Measurements from ENCODE around the gene TRIM65.
A peak's percentile ranks its signal among the peaks of the same experiment; 100 is the strongest.
"Not testable (repeated sequence)": the region's sequence is repeated elsewhere in the genome, so short reads cannot be mapped to it uniquely, and the experiment has no call there.

The TRIM65 gene

GRCh38 chr17:75874323-75875181 is 22.2 kb downstream of the TRIM65 start:
- no peak for DNase-seq

- no peak for DNase-seq
These were observed 23.0 kb downstream of the TRIM65 start for GRCh38 chr17:75873587-75874322.

- DNase-seq, result peak; percentile 86
These were observed 24.1 kb downstream of the TRIM65 start for GRCh38 chr17:75872434-75873351.

GRCh38 chr17:75870228-75870627 is 26.5 kb downstream of the TRIM65 start:
- not testable (repeated sequence) for DNase-seq

GRCh38 chr17:75869282-75870141 is 27.2 kb downstream of the TRIM65 start:
- DNase-seq, result no peak

GRCh38 chr17:75868730-75869281 is 27.9 kb downstream of the TRIM65 start:
- not testable (repeated sequence) for DNase-seq

GRCh38 chr17:75865404-75866188 is 31.2 kb downstream of the TRIM65 start:
- DNase-seq, result not testable (repeated sequence)

GRCh38 chr17:75864887-75865286 is 31.9 kb downstream of the TRIM65 start:
- DNase-seq, result not testable (repeated sequence)

- peak; percentile 74 for DNase-seq
These were observed 32.3 kb downstream of the TRIM65 start for GRCh38 chr17:75864448-75864871.

- DNase-seq, result no peak
These were observed 34.8 kb downstream of the TRIM65 start for GRCh38 chr17:75861927-75862317.

GRCh38 chr17:75859358-75859757 is 37.4 kb downstream of the TRIM65 start:
- DNase-seq, result not testable (repeated sequence)

GRCh38 chr17:75856062-75856756 is 40.5 kb downstream of the TRIM65 start:
- no peak for DNase-seq

GRCh38 chr17:75855310-75856061 is 41.3 kb downstream of the TRIM65 start, which contains the start of gene WBP2:
Gene WBP2 (minus strand): TSS chr17:75855335. CDS start chr17:75855297, 38 bp downstream.
- DNase-seq, result peak; percentile 98

- DNase-seq, result no peak
These were observed 41.9 kb downstream of the TRIM65 start for GRCh38 chr17:75854881-75855309.

- DNase-seq, result no peak
These were observed 42.5 kb downstream of the TRIM65 start for GRCh38 chr17:75854101-75854748.

- DNase-seq, result no peak
These were observed 43.3 kb downstream of the TRIM65 start for GRCh38 chr17:75853433-75853832.

- DNase-seq, result not testable (repeated sequence)
These were observed 45.1 kb downstream of the TRIM65 start for GRCh38 chr17:75851693-75851991.

GRCh38 chr17:75850928-75851692 is 45.6 kb downstream of the TRIM65 start:
- no peak for DNase-seq
